ENCODE results near the gene FOSL2.

The FOSL2 gene

GRCh38 chr2:28375742-28376631 is 16.7 kb upstream of the FOSL2 start:
- DNase-seq: no peak

- DNase-seq: no peak
Observed at GRCh38 chr2:28377195-28377816, 15.4 kb upstream of the FOSL2 start.

- DNase-seq: peak; percentile 58
Observed at GRCh38 chr2:28377984-28378678, 14.5 kb upstream of the FOSL2 start.

GRCh38 chr2:28378679-28379584 is 13.7 kb upstream of the FOSL2 start:
- DNase-seq: peak; percentile 58

- DNase-seq: no peak
Observed at GRCh38 chr2:28380219-28380618, 12.4 kb upstream of the FOSL2 start.

- DNase-seq: no peak
Observed at GRCh38 chr2:28381225-28382180, 11.2 kb upstream of the FOSL2 start.

- no peak for DNase-seq
Observed at GRCh38 chr2:28382755-28383154, 9.9 kb upstream of the FOSL2 start.

GRCh38 chr2:28387082-28387960 is 5.3 kb upstream of the FOSL2 start:
- DNase-seq: no peak

- DNase-seq: no peak
Observed at GRCh38 chr2:28389399-28390240, 3.0 kb upstream of the FOSL2 start.

GRCh38 chr2:28390241-28390745 is 2.4 kb upstream of the FOSL2 start:
- DNase-seq: peak; percentile 49

GRCh38 chr2:28390746-28391563 is 1.7 kb upstream of the FOSL2 start:
- DNase-seq: no peak

GRCh38 chr2:28391564-28392296 is 928 bp upstream of the FOSL2 start:
- peak; percentile 59 for DNase-seq

GRCh38 chr2:28393114-28393836 is 617 bp downstream of the FOSL2 start:
- DNase-seq: no peak

GRCh38 chr2:28394331-28394877 is 1.7 kb downstream of the FOSL2 start:
- no peak for DNase-seq

- DNase-seq: no peak
Observed at GRCh38 chr2:28394997-28395333, 2.3 kb downstream of the FOSL2 start.

GRCh38 chr2:28395334-28396061 is 2.8 kb downstream of the FOSL2 start:
- peak; percentile 50 for DNase-seq
